ENCODE data around the gene ZNF549. TPM values are rescaled to one million over a fixed set of nuclear protein-coding genes. Genes with fewer than 3 reads are reported as not detected.

Gene ZNF549
- 4.1 and 5.5 TPM in 2 replicates for total RNA-seq

GRCh38 chr19:57527136-57527881 is at the start of gene ZNF549:
TSS of gene ZNF549 (plus strand) at chr19:57527356. CDS start at chr19:57527574, 218 bp downstream.

GRCh38 chr19:57487477-57488298 is 39.5 kb upstream of the ZNF549 start, which contains the start of gene ZNF419:
TSS of gene ZNF419 (plus strand) at chr19:57487750. CDS start at chr19:57487951, 201 bp downstream.

GRCh38 chr19:57499680-57500395 is 27.3 kb upstream of the ZNF549 start, which contains the start of gene ZNF773:
TSS of gene ZNF773 (plus strand) at chr19:57499938. CDS start at chr19:57500081, 143 bp downstream.

GRCh38 chr19:57559404-57560025 is 32.4 kb downstream of the ZNF549 start, which contains the start of gene ZNF550:
TSS of gene ZNF550 (minus strand) at chr19:57559863. CDS start at chr19:57559682, 181 bp downstream.

GRCh38 chr19:57578487-57579205 is 51.5 kb downstream of the ZNF549 start, which contains the start of gene ZNF416:
TSS of gene ZNF416 (minus strand) at chr19:57578911. CDS start at chr19:57578704, 207 bp downstream.

GRCh38 chr19:57583521-57584416 is 56.6 kb downstream of the ZNF549 start, which contains the start of gene ZIK1:
TSS of gene ZIK1 (plus strand) at chr19:57584145. CDS start at chr19:57584357, 212 bp downstream.

GRCh38 chr19:57599761-57600383 is 72.7 kb downstream of the ZNF549 start, which contains the start of gene ZNF530:
TSS of gene ZNF530 (plus strand) at chr19:57599885. CDS start at chr19:57604346, 4,461 bp downstream.

Other genes with a start within 250 kb of the ZNF549 start
- gene ZNF460, start 246.9 kb upstream of the ZNF549 start, total RNA-seq, result 46.2 and 64.4 TPM in 2 replicates
- 7.9 and 12.2 TPM in 2 replicates for gene ZNF543, start 206.9 kb upstream of the ZNF549 start, total RNA-seq
- gene ZNF304, start 176.1 kb upstream of the ZNF549 start, total RNA-seq, result 9.4 and 12.2 TPM in 2 replicates
- gene TRAPPC2B, start 163.8 kb upstream of the ZNF549 start, total RNA-seq, result 10.3 and 11.3 TPM in 2 replicates
- 2.6 and 2.9 TPM in 2 replicates for gene ZNF547, start 163.8 kb upstream of the ZNF549 start, total RNA-seq
- 11.9 and 16.6 TPM in 2 replicates for gene ZNF548, start 137.5 kb upstream of the ZNF549 start, total RNA-seq
- gene ZNF17, start 116.2 kb upstream of the ZNF549 start, total RNA-seq, result 11.5 and 13.0 TPM in 2 replicates
- gene ZNF749, start 92.0 kb upstream of the ZNF549 start, total RNA-seq, result 8.8 and 11.1 TPM in 2 replicates
- 0.11 and 0.17 TPM in 2 replicates for gene VN1R1, start 70.2 kb upstream of the ZNF549 start, total RNA-seq
- 10.9 and 17.6 TPM in 2 replicates for gene ZNF772, start 49.8 kb upstream of the ZNF549 start, total RNA-seq
- gene ZNF419, start 39.6 kb upstream of the ZNF549 start, total RNA-seq, result 7.6 and 10.5 TPM in 2 replicates
- gene ZNF773, start 27.4 kb upstream of the ZNF549 start, total RNA-seq, result 8.6 and 11.6 TPM in 2 replicates
- gene ZNF550, start 32.5 kb downstream of the ZNF549 start, total RNA-seq, result 6.6 and 8.3 TPM in 2 replicates
- 3.6 and 5.2 TPM in 2 replicates for gene ZNF416, start 51.6 kb downstream of the ZNF549 start, total RNA-seq
- gene ZIK1, start 56.8 kb downstream of the ZNF549 start, total RNA-seq, result 2.6 and 4.5 TPM in 2 replicates
- gene ZNF530, start 72.5 kb downstream of the ZNF549 start, total RNA-seq, result 3.5 and 4.4 TPM in 2 replicates
- gene ZNF134, start 86.9 kb downstream of the ZNF549 start, total RNA-seq, result 18.7 and 23.5 TPM in 2 replicates
- gene ZNF211, start 105.8 kb downstream of the ZNF549 start, total RNA-seq, result 9.0 and 12.5 TPM in 2 replicates
- gene ZSCAN4, start 141.6 kb downstream of the ZNF549 start, total RNA-seq, result not detected in 2 replicates
- gene ZNF551, start 154.6 kb downstream of the ZNF549 start, total RNA-seq, result 6.0 and 9.4 TPM in 2 replicates
- under 0.01 and 0.11 TPM in 2 replicates for gene ZNF154, start 181.8 kb downstream of the ZNF549 start, total RNA-seq
- gene ZNF671, start 200.3 kb downstream of the ZNF549 start, total RNA-seq, result 4.9 and 5.5 TPM in 2 replicates
- 17.7 and 18.0 TPM in 2 replicates for gene ZNF776, start 219.5 kb downstream of the ZNF549 start, total RNA-seq
- 14.5 and 17.8 TPM in 2 replicates for gene ZNF586, start 242.3 kb downstream of the ZNF549 start, total RNA-seq

Data from dermis lymphatic vessel endothelial cell (primary cell).